HL-60 (cell line): Measurements from ENCODE around the gene SPANXA2.
"Not testable (repeated sequence)": the region's sequence is repeated elsewhere in the genome, so short reads cannot be mapped to it uniquely, and the experiment has no call there.

Experiments
- CTCF ChIP-seq: IDR thresholded peaks from one replicate; pipeline ENCODE4 v1.5.1; 2011; ENCODE audit warnings: low read length, control low read depth, inconsistent platforms; ENCODE audit not compliant: insufficient read depth
- GABPA ChIP-seq: IDR thresholded peaks from 2 replicates; pipeline ENCODE4 v1.6.1; 2012; ENCODE audit warnings: low read depth
- POLR2AphosphoS5 ChIP-seq: IDR thresholded peaks from 2 replicates; pipeline ENCODE4 v1.6.1; 2012; ENCODE audit warnings: low read depth
- REST ChIP-seq: IDR thresholded peaks from 2 replicates; pipeline ENCODE4 v1.6.1; 2012; ENCODE audit warnings: low read depth; ENCODE audit not compliant: insufficient replicate concordance
- SPI1 ChIP-seq: IDR thresholded peaks from 2 replicates; pipeline ENCODE4 v1.6.1; 2012; ENCODE audit warnings: low read depth, mild to moderate bottlenecking, borderline replicate concordance

GRCh38 chrX:141589408-141589807 lies at the start of gene SPANXA2:
- TF ChIP-seq SPI1, POLR2AphosphoS5, CTCF, GABPA, REST: not testable (repeated sequence)
